ENCODE measurements around the gene REN. TPM values are rescaled to one million over a fixed set of nuclear protein-coding genes. Genes with fewer than 3 reads are reported as not detected.

The REN gene
- total and polyA plus RNA-seq, 2 of the 13 experiments (the other 11 are each of a cell fraction or from before 2014, with no cell fraction given): not detected

- TF ChIP-seq AKAP8 (CRISPR knock-in tag; IDR thresholded peaks at IDR 0.05): no peak
- TF ChIP-seq ZNF30 (CRISPR knock-in tag; IDR thresholded peaks at IDR 0.05): no peak
- TF ChIP-seq ZNF687 (CRISPR knock-in tag; IDR thresholded peaks at IDR 0.05): peak; percentile 68; the same call in 1 of the 2 replicates
- peak; percentile 56 for TF ChIP-seq GABPB1 (CRISPR knock-in tag; IDR thresholded peaks at IDR 0.05)
- peak; percentile 12; the same call in 1 of the 2 replicates for TF ChIP-seq TFDP1 (CRISPR knock-in tag; IDR thresholded peaks at IDR 0.05; ENCODE audit: borderline replicate concordance)
- no peak for TF ChIP-seq FOXJ3 (CRISPR knock-in tag; IDR thresholded peaks at IDR 0.05; ENCODE audit: borderline replicate concordance)
- no peak for TF ChIP-seq ZFP1 (CRISPR knock-in tag; IDR thresholded peaks at IDR 0.05)
- no peak for TF ChIP-seq MXI1 (IDR thresholded peaks at IDR 0.05; ENCODE audit: borderline replicate concordance, low read depth, low read length)
- TF ChIP-seq MTF2 (CRISPR knock-in tag; IDR thresholded peaks at IDR 0.05; ENCODE audit: borderline replicate concordance): no peak
- no peak for TF ChIP-seq HMGXB3 (CRISPR knock-in tag; IDR thresholded peaks at IDR 0.05; ENCODE audit: borderline replicate concordance)
- no peak for TF ChIP-seq MLLT10 (CRISPR knock-in tag; IDR thresholded peaks at IDR 0.05)
- TF ChIP-seq ZNF768 (CRISPR knock-in tag; IDR thresholded peaks at IDR 0.05): peak; percentile 35; the same call in 1 of the 2 replicates
- no peak for TF ChIP-seq ZBTB43 (CRISPR knock-in tag; conservative IDR thresholded peaks at IDR 0.05)
- no peak for TF ChIP-seq CBX1 (IDR thresholded peaks at IDR 0.05; ENCODE audit: low read depth)
- 0 out of 2 replicates have a peak, but pooled peaks have one; percentile 23 for TF ChIP-seq TFDP2 (CRISPR knock-in tag; IDR thresholded peaks at IDR 0.05)
- 0 out of 2 replicates have a peak, but pooled peaks have one; percentile 27 for TF ChIP-seq ARNTL (CRISPR knock-in tag; IDR thresholded peaks at IDR 0.05)
Measured at GRCh38 chr1:204151552-204152309, 14.4 kb downstream of the REN start, which contains the start of gene ETNK2 (continued).

Measured in HepG2 (cell line).